Uterus (tissue), 2 donors: Measurements from ENCODE around the gene PIK3CB.

Experiments used
- POLR2A ChIP-seq, 2 donors: fragments of 450-650 bp; IDR thresholded peaks; one replicate each; pipeline ENCODE4 v1.6.1; 2016; ENCODE audit warnings: antibody characterized with exemption in 2 of 2, mild to moderate bottlenecking in 1 of 2, moderate library complexity in 1 of 2
- TF ChIP-seq, protein P1 (sequence below), 4 experiments: fragments of 200-600 bp in 2 of 4; fragments of 450-650 bp in 2 of 4; sonication (generic) in 2 of 4; IDR thresholded peaks; one replicate each; pipeline ENCODE4 v1.5.1; 2016 to 2019; ENCODE audit warnings: antibody characterized with exemption in 4 of 4, mild to moderate bottlenecking in 2 of 4, moderate library complexity in 1 of 4

DNA sequence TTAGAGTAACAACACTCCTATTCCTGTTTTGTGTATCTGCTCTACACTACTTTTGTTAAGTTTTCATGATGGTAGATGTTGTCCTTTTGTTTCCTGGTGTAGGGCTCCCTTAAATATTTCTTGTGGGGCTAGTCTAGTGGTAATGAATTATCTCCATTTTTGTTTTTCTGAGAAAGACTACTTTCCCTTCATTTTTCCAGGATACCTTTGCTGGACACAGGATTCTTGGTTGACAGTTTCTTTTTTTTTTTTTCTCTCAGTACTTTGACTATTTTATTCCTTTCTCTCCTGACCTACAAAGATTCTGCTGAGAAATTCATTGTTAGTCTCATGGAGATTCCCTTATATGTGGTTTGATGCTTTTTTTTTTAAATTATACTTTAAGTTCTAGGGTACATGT is 188.2 kb downstream of the PIK3CB start:
- TF ChIP-seq POLR2A (IDR thresholded peaks at IDR 0.05) = no peak
- TF ChIP-seq, protein P1, sequence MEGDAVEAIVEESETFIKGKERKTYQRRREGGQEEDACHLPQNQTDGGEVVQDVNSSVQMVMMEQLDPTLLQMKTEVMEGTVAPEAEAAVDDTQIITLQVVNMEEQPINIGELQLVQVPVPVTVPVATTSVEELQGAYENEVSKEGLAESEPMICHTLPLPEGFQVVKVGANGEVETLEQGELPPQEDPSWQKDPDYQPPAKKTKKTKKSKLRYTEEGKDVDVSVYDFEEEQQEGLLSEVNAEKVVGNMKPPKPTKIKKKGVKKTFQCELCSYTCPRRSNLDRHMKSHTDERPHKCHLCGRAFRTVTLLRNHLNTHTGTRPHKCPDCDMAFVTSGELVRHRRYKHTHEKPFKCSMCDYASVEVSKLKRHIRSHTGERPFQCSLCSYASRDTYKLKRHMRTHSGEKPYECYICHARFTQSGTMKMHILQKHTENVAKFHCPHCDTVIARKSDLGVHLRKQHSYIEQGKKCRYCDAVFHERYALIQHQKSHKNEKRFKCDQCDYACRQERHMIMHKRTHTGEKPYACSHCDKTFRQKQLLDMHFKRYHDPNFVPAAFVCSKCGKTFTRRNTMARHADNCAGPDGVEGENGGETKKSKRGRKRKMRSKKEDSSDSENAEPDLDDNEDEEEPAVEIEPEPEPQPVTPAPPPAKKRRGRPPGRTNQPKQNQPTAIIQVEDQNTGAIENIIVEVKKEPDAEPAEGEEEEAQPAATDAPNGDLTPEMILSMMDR (IDR thresholded peaks at IDR 0.05) = no peak
